Measurements from ENCODE around the gene ANAPC13.

The ANAPC13 gene

DNA sequence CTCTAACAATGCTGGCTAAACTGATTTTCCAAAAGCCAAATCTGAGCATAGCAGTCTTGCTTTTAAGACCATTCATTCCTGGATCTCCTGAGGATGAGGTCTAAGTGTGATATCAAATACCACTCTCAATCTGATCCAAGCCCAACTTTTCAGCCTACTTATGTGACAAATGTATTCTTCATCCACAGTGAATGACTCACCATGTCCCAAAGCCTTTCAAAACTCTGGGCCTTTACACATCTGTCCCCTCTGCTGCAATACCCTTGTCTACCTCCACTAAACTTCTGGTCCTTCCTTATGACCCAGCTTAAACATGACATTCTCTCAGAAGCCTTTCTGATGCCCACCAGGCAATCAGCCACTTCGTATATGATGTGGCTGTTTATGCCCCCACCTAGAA is 4.6 kb downstream of the ANAPC13 start:
- no peak for DNase-seq

DNA sequence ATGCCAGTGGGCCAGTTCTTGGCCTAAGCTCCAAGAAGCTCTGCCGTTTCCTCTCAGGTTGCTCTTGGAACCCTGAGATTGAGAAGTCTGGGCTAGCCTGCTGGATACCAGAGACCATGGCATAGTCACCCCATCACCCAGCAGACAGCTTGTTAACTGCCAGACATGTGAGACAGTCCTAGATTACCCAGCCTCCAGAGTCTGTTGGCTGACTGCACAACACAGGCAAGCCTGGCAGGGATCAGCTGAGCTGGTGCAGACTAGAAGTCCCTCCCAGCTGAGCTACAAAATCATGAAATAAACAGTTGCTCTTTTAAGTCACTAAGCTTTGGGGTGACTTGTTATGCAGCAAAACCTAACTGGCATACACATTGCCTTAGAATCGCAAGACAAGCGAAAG is 5.2 kb downstream of the ANAPC13 start:
- no peak for DNase-seq

DNA sequence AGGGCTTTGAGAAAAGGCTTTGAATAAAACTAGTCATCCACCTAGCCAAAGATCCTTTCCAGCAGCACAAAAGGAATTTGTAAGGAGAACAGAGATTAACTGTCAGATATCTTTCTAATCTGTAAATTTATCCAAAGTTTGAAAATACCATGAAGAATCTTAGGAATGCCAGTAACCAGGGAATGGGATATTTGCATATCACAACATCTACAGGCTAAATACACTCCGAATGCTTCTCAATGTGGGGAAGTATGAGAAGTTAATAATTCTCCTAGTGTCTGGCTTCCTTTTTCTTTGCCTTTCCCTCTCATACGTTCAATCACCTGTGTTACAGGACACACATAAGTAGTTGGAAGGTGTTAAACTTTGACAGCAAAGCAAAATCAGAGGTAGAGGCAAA is 7.8 kb downstream of the ANAPC13 start:
- DNase-seq, result no peak

DNA sequence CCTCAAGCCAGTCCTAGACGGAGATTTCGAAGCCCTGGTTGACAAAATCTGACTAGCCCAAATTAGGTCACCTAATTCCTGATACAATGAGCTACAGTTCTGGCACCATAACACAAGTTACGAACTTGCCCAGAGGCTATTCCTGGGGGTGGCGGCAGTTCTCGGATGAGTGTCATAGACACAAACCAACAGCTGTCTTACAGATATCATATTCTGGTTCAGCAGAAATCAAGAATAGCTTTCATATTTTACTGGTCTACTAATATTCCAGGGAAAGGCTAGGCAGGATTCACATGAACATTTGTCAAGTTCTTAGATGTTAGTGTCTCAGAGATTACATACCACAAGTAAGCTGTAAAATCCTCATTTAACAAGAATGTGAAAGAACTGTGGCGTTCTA is 8.8 kb downstream of the ANAPC13 start:
- no peak for DNase-seq

DNA sequence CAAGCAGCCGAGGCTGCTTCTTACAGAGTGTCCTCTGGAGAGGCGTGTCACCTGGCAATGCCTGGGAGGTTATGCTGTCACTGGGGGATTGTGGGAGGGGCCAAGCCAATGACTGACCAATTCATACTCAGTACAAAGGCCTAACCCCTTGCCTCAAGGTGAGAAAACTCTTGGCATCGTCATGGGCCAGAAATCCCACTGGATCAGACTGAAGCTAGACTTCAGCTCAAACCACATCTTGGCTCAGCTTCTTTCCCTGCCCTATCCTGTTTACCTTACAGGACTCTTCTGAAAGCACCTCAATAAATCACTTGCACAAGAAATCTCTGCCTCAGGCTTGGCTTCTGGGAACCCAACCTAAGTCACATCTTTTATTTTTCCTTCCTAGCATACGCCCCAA is 9.5 kb downstream of the ANAPC13 start:
- DNase-seq, result peak; percentile 31

DNA sequence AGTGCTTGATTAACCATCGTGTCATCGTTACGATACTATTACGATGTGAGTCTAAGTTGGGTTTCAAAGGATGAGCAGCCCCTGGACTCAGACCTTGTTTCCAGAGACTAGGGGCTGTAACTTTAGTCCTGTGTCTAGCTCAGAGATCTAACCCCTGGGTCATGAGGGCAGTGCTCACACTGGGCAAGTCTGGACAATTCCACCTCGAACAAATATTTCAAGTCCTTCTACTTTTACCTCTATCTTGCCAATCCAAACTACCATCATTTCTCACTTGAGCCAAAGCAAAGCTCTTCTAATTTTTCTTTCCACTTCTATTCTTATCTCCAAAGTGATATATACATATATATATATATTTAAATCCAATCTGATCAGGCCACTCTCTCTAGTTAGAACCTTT is 10.8 kb downstream of the ANAPC13 start:
- DNase-seq, result no peak

DNA sequence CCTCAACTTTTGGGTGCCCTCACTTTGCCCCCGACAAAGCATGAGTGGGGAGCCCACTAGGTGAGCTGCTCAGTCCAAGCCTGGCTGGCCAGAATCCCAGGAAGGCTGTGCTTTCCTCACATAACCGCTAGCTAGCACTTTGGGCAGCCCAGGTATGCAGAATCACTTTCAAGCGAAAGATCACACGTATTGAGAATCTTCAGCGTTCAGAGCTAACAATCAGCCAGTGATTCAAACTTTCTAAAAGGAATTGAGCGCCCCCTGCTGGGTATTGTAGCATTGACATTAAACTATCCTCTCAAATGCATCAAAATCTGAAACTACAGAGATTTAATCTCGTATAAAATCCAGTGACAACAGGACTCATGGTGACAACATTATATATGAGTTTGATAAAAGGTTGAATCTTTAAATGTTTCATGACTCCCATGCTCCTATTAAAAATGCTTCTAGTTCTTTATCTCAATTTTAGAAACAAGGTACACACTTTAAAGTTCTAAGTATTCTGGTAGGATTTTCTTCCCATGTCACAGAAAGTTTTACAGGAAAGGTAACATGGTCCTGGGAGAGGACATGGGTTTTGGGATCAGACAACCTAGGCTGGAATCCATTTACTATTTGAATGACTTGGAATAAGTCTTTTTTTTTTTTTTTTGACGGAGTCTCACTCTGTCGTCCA is 11.8 kb downstream of the ANAPC13 start:
- peak; percentile 61 for DNase-seq

DNA sequence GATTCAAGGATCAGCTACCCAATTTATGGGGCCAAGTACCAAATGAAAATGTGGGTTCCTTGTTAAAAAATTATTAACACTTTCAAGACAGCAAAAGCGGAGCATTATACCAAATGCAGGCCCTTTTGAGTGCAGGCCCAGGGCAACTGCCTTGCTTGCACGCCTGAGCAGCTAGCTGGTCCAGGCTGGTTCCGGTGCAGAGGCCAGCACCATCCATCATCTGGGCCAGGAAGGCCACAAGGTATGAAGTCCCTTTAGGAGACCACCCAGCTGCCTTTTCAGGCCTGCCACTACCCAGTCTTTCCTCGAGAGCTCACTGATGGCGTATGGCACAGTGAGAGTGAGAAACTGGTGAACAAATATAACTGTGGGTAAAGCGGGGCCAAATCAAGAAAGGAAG is 13.0 kb downstream of the ANAPC13 start:
- DNase-seq, result no peak

DNA sequence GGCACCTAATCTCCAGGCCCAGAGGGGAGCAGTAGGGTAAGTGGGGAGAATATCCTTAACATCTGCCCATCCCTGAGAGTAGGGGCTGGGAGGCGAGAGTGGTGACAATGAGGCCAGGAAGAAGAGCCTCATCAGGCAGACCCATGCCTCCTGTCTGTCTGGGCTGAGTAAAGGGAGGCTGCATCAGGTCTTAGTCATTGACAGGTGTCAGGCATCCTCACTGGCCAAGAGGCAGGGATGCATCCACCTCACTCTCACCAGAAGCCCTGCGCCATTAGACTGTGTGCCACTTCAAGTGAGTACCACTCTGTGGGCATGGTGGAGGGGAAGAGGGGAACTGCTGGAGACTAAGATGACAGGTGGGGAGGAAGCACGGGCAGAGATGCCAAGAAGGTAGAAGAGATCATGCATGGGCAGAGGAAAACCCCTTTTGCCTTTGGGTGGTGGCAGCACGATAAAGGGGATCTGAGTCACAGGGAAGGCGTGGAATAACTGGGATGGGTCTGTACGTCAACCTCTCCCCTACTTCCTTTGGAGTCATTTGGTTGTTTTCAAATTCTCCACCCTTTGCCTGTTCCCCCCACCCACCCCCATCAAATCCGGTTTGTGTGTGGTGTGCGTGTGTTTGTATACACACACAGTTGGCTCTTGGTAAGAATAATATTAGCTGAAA is 14.1 kb downstream of the ANAPC13 start:
- no peak for DNase-seq

DNA sequence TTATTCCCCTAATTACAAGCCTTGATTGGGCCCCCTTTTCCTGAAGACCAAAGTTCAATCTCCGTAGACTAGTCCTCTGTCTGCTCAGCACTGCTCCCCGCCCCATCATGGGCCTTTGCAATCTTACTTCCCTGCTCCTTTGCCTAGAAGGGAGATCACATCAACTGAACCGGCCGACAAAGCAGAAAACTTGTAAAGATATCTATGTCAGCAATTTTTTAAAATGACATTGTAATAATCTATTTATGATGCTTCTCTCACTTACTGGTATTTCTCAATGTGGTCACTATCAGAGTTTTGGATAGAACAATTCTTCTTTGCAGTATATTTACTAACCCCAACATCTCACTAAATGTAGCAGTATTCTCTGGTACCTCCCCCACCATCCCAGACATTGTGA is 17.3 kb downstream of the ANAPC13 start:
- DNase-seq, result no peak

DNA sequence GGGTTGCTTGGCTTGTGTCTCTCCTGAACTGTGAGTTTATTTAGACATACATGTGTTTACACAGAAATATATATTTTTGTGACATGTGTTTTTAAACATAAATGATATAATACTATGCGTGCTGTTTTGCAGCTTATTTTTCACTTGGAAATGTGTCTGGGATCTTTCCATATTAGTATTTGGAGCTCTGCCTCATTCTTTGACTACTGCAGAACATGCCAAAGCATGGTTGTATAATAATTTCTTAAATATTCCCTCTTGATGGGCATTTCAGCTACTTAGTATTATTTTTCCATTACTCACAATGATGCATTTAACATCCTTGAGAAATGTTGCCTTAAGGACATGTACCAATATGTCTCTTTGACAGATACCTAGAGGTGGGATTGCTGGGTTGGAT is 19.5 kb downstream of the ANAPC13 start:
- no peak for DNase-seq

DNA sequence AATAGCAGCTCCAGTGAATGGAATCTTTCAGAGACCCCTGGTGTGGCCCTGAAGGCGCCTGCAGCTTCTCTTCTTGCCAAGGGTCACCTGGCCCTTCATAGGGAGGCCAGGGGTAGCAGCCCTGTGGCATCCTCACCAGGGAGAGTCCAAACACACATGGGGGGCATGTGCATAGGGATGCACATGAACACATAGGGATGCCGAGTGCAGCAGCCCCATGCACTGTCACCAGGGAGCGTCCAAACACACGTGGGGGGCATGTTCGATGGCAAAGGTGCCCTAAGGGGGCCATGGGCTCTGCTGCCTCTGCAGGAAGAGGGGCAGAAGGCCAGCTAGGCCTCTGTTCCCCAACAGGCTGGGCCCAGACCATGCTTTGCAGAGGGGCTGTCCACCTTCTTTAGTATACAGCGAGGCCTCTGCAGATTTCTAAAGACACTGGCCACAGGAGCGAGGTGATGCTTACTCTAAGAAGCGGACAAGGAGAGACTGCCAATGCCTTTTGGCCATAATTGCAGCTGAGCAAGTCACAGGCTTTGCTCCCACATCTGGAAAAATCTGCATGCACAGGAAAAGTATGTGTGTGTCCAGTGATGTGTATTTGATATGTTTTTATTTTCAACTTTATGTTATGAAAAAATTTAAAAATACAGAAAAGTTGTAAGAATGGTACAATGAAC is 21.0 kb downstream of the ANAPC13 start:
- DNase-seq, result no peak

DNA sequence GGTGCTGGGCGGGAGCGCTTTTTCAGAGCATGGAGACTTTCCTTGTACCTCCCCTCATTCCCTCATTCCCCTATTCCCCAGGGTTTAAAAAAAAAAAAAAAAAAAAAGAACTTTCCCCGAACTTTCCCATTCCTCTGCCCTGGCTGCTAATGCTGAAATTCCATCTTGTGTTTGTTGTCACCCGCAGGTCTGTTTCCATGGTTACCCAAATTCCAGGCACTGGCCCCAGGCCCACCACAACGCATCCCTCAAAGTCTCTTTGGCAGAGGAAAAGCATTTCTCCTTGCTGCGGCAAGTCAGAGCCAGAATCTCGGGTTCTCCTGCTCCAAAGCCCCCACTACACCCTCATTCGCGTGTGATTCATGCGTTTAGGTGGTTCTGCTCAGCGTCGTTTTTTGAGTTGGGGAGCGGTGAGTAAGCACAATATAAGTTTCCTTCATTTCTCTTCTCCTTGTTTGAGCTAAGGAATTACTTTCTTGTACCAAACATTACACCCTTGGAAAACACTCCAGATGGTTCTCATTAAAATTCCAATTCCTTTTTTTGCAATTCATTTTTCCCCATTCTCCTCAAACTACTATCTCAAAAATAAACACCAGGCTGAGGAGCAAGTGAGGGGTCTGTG is 21.6 kb downstream of the ANAPC13 start:
- DNase-seq, result peak; percentile 89

DNA sequence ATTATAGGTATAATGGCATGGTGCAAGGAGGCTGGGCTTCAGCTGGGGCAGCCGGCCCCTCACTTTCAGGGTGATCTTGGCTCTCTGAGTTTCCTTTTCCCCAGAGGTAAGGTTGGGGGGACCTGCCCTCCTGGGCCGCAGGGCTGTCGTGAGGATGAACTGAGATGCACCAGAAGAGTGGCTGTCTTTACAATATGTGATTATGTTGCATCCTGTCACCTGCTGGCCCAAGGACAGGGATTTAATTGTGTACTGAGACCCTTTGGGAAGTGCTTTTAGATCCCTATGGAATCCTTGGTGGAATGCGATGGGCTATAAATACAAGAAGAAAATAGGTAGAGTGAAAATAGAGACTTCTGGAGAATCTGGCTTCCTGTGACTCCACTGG is 22.1 kb downstream of the ANAPC13 start:
- DNase-seq, result no peak

DNA sequence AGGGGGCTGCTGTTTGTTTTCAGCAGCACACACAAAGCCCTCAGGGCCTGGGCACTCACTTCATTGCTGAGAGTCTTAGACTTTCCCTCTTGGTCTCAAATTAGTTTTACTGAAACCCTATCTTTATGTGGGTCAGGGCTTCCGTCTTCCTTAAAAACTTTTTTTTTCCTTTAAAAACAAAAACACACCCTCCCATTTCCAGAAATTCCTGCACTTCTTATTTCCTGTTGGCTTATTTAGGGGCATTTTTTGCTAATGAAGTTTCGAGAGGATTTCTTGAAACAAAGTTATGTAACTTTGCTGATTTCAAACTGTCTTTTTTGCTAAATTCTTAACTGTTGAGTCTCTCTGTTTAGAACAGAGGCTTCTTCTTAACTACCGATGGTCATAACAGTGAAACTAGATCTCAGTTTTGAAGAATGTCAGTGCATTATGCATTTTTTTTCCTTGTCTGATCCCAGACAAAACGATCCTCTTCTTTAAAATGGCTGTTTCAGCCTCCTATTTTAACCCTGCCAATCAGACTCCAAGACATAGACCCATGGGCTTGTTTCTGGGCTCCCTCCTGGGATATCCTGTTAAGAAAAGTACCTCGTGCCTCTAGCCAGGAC is 23.3 kb downstream of the ANAPC13 start:
- no peak for DNase-seq

DNA sequence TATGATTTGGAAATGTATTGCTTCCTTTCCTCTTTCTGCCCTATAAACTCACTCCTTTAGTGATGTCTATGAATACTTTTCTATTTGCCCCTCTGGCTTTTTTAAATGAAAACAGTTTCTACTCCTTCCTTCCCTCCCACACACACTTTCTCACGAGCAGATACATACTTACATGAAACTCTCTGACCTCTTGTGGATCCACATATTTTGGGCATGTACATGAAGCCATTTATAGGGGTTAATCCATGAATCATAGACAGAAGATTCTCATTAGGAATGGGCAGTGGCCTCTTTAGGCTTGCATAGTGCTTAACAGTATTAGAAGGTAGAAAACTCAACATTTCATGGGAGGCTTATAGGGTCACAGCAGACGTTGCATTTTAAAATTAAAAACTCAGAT is 24.8 kb downstream of the ANAPC13 start:
- DNase-seq, result no peak

DNA sequence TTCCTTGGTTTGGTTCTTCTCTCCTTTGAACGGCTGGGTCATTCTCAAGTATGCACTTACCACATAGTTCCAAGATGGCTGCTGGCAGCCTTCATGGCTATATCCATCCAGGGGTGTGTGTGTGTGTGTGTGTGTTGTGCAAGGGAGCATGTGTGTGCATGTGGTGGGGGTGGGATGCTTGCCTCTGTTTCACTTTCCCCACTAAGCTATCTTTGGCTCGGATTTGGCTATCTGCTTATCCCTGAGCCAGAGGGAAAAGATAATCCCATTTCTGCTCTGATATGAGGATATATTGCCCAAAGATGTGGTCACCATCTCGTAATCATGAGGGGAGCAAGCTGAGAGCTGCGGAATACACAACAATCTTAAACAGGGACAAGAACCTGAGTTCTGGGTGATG is 26.2 kb downstream of the ANAPC13 start:
- no peak for DNase-seq

DNA sequence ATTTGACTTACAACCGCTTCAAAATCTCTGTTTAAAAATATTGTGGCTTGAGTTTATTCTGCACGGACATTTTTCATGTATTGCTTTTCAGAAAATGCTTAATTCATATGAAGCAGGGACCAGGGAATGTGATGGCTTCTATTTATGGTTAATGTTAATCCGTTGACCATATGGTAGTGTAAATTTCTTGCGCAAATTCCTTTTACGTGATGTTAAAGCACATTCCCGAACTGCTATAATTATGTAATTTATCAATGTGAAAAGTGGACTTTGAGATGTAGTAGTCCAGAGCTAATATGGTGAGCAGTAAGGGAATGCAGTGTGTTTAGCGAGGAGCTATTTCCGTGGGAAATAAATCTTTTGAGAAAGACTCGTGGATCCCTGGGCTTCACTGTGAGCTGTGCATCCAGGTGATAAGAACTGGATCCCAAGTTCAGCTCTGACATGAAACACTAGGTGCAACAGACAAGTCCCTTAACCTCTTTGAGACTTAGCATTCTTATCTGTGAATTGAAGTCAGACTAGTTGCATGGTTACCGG is 27.3 kb downstream of the ANAPC13 start:
- no peak for DNase-seq

DNA sequence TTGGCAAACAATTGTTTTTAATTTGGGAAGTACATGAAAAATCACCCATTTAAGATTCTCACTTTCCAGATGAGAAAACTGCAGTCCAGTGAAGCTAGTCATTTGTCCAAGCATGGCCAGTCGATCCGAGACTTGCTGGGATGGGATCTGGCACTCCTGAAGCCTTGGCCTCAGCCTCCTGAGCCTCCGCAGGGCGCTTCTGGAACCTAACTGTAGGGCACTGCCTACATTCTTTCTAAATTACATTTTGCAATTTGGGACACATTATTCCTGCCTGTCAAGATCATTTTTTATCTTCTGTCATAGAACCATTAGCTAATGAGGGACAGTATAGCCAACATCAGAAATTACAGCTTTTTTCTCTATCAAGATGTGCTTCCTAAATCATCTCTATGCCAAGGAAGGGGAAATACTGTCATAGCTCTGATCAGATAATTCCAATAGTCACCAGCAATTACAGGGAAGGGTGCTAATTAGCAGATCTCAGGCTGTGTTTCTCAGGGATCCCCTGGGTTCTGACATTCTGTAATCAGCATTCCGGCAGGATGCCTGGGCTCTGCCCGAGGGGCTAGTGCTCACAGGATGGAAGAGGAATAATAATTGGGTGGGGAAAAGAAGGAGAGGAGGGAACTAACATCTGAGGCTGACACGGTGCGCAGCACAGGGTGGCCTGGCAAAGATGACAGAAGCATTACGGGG is 28.3 kb downstream of the ANAPC13 start:
- no peak for DNase-seq

DNA sequence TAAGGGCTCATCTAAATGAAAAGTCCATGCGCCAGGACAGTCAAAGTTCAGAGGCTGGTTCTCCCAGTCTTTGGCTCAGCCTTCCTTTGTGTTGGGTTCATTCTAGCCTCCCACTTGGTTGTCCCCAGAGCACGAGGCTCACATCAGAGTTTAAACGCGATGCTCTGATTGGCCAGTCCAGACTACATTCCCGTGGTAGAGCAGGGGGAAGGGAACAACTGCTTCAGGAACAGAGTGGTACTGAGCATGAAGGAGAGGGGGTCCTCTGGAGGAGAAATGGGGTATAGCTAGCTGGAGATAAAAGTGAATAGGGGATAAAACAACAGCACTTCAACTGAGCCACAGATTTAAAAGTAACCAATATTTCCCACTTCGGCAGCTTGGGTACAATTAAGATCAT is 32.2 kb downstream of the ANAPC13 start:
- DNase-seq, result no peak

DNA sequence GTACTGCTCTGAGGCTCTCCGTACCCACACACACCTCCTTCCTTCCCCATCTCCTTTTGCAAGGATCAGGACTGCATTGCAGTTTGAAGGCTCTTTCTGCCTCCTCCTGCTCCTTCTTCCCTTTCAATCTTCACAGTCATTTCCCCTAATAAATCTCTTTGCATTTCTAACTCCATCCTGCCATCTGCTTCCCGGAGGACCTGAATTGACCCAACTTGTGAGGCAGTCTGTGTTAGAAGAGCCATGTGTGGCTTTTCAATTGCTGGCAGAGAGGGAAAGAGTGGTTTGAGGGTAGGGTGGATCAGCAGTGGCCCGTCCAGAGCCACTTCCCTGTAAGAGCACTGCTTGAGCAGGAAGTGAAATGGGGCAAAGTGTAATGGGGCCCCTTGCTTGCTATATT is 35.8 kb downstream of the ANAPC13 start:
- DNase-seq, result no peak

DNA sequence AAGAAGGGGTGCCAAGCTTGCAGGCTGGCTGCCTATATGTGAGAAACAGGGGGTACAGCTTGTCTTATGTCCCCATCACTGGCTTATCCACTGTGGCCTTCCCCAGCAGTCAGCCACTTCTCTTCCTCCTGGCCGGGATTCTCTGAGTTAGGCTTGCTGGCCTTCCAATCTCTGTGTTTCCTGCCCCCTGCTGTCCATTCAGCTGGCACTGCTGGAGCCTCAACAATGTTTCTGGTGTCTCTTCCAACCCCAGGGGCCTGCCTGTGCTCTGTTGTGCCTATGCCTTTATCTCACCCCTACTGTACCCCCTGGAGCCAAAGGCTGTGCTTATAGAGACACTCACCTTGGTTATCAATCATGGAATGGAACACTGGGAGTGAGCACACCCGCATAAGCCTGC is 36.5 kb downstream of the ANAPC13 start:
- DNase-seq, result no peak

DNA sequence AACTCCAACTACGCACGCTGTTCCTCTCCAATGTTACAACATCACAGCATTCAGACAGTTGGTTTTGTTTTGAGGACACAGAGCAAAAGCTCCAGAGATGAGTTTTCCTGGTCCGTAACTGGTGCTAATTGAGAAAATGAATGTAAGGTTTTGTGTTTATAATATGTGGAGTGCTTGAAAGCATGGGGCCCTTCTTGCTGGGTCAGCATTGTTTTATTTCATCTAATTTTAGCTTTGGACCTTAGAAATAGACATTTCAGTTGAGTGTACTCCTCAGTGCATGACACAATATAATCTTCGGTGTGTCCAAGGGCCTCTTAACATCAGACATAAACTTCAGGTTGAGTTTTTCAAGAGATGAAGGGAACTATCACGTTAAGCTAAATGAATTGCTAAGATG is 37.1 kb downstream of the ANAPC13 start:
- no peak for DNase-seq

Data from T1000 (cell line).